Hepatocyte (in vitro differentiated cells): ENCODE data around the gene GAS5.

Experiments used
- CTCF ChIP-seq: fragments of 200-600 bp; sonication (generic); IDR thresholded peaks from 2 replicates; pipeline ENCODE4 v1.5.1; 2016; ENCODE audit warnings: antibody characterized with exemption, mild to moderate bottlenecking; ENCODE audit not compliant: poor library complexity
- EZH2 ChIP-seq: fragments of 200-600 bp; sonication (generic); IDR thresholded peaks from 2 replicates; pipeline ENCODE4 v1.6.1; 2016; ENCODE audit warnings: antibody characterized with exemption, mild to moderate bottlenecking, borderline replicate concordance
- EZH2phosphoT487 ChIP-seq: fragments of 200-600 bp; sonication (generic); IDR thresholded peaks from one replicate; pipeline ENCODE4 v1.6.1; 2018; ENCODE audit warnings: antibody characterized with exemption, mild to moderate bottlenecking, low read depth, moderate library complexity; ENCODE audit not compliant: unreplicated experiment, severe bottlenecking

GRCh38 chr1:173888749-173889148 lies 21.0 kb upstream of the GAS5 start:
- TF ChIP-seq CTCF, result no peak
- no peak for TF ChIP-seq EZH2
- TF ChIP-seq EZH2phosphoT487, result no peak
